IPS-18a (cell line): ENCODE measurements around the gene HS1BP3.

Experiments used
- H3K27ac ChIP-seq: one replicate; pipeline ENCODE4 v1.5.1; 2013; ENCODE audit warnings: low read length
- H3K27me3 ChIP-seq: one replicate; pipeline ENCODE4 v1.6.1; 2013; ENCODE audit warnings: mild to moderate bottlenecking, low read length; ENCODE audit not compliant: control insufficient read depth, insufficient read depth
- H3K36me3 ChIP-seq: one replicate; pipeline ENCODE4 v1.6.1; 2013; ENCODE audit warnings: low read depth, low read length; ENCODE audit not compliant: control insufficient read depth
- H3K4me1 ChIP-seq: one replicate; pipeline ENCODE4 v1.6.1; 2013; ENCODE audit warnings: low read depth, low read length; ENCODE audit not compliant: control insufficient read depth
- H3K4me3 ChIP-seq: one replicate; pipeline ENCODE4 v1.5.1; 2013; ENCODE audit warnings: low read length
- H3K9ac ChIP-seq: one replicate; pipeline ENCODE4 v1.6.1; 2013; ENCODE audit warnings: mild to moderate bottlenecking, low read length, moderate library complexity
- H3K9me3 ChIP-seq: one replicate; pipeline ENCODE4 v1.6.1; 2013; ENCODE audit warnings: low read depth, low read length; ENCODE audit not compliant: control insufficient read depth

Gene HS1BP3

GRCh38 chr2:20569464-20570223 lies 81.3 kb downstream of the HS1BP3 start:
- no peak overlapping the region for H3K27ac ChIP-seq
- no peaks in the 10 kb centered on the region for H3K9me3 ChIP-seq
- H3K4me3 ChIP-seq, result no peak overlapping the region
- H3K9ac ChIP-seq, result no peak overlapping the region
- H3K4me1 ChIP-seq, result peaks cover 8% of the 10 kb centered on the region
- no peaks in the 10 kb centered on the region for H3K36me3 ChIP-seq
- H3K27me3 ChIP-seq, result no peaks in the 10 kb centered on the region

- Histone ChIP-seq H3K36me3 (no peaks in the 10 kb centered on the region), H3K9me3 (no peaks in the 10 kb centered on the region), H3K9ac (no peak overlapping the region), H3K4me1 (peaks cover 8% of the 10 kb centered on the region), H3K4me3 (no peak overlapping the region), H3K27ac (no peak overlapping the region), H3K27me3 (no peaks in the 10 kb centered on the region)
Measured at GRCh38 chr2:20568501-20569463, 82.1 kb downstream of the HS1BP3 start.

GRCh38 chr2:20567926-20568179 lies 83.0 kb downstream of the HS1BP3 start:
- Histone ChIP-seq H3K9ac (no peak overlapping the region), H3K27ac (no peak overlapping the region), H3K27me3 (no peaks in the 10 kb centered on the region), H3K4me1 (peaks cover 8% of the 10 kb centered on the region), H3K9me3 (no peaks in the 10 kb centered on the region), H3K4me3 (no peak overlapping the region), H3K36me3 (no peaks in the 10 kb centered on the region)
